HepG2 (cell line): ENCODE data around the gene BLOC1S4. TPM values are rescaled to one million over a fixed set of nuclear protein-coding genes. Genes with fewer than 3 reads are reported as not detected.

Experiments
- ADNP ChIP-seq: sonication (generic); formaldehyde crosslinking; IDR thresholded peaks from 2 replicates; pipeline ENCODE4 v1.4.0; 2020; ENCODE audit warnings: missing genetic modification reagents
- ATF6 ChIP-seq: sonication (generic); formaldehyde crosslinking; conservative IDR thresholded peaks from 2 replicates; pipeline ENCODE4 v1.4.0; 2020; ENCODE audit warnings: missing genetic modification reagents
- BORCS8-MEF2B ChIP-seq: sonication (generic); formaldehyde crosslinking; IDR thresholded peaks from 2 replicates; pipeline ENCODE4 v1.8.0; 2022; ENCODE audit warnings: mild to moderate bottlenecking, missing genetic modification reagents
- CCAR2 ChIP-seq: fragments of 200-400 bp; formaldehyde crosslinking; optimal IDR thresholded peaks from 2 replicates; pipeline ENCODE3; 2018; ENCODE audit warnings: low read depth, mild to moderate bottlenecking, low read length, moderate library complexity
- DNMT3B ChIP-seq: conservative IDR thresholded peaks from 2 replicates; pipeline ENCODE4 v1.6.1; 2016; ENCODE audit warnings: missing biosample characterization, control low read depth
- EED ChIP-seq: sonication (generic); formaldehyde crosslinking; IDR thresholded peaks from 2 replicates; pipeline ENCODE4 v1.5.0; 2020; ENCODE audit warnings: mild to moderate bottlenecking, missing genetic modification reagents
- FOXO1 ChIP-seq: sonication (generic); formaldehyde crosslinking; IDR thresholded peaks from 2 replicates; pipeline ENCODE4 v1.4.0; 2020; ENCODE audit warnings: missing genetic modification reagents
- GPN1 ChIP-seq: sonication (generic); formaldehyde crosslinking; IDR thresholded peaks from 2 replicates; pipeline ENCODE4 v1.5.1; 2020; ENCODE audit warnings: missing genetic modification reagents, borderline replicate concordance
- HIC2 ChIP-seq: sonication (generic); formaldehyde crosslinking; IDR thresholded peaks from 2 replicates; pipeline ENCODE4 v1.9.0; 2022; ENCODE audit warnings: low read depth, missing genetic modification reagents
- HINFP ChIP-seq: sonication (generic); formaldehyde crosslinking; IDR thresholded peaks from 2 replicates; pipeline ENCODE4 v1.4.0; 2020; ENCODE audit warnings: low read depth, mild to moderate bottlenecking, missing genetic modification reagents
- MAFK ChIP-seq, 2 experiments: IDR thresholded peaks in 1 of 2; conservative IDR thresholded peaks in 1 of 2; 2 replicates each; pipeline ENCODE4 v1.6.1; 2011; ENCODE audit warnings: improper control_type of control experiment in 2 of 2, low read length in 2 of 2
- NPAS2 ChIP-seq: sonication (generic); formaldehyde crosslinking; IDR thresholded peaks from 2 replicates; pipeline ENCODE4 v1.8.0; 2022; ENCODE audit warnings: mild to moderate bottlenecking, missing genetic modification reagents, borderline replicate concordance
- NR2F2 ChIP-seq: IDR thresholded peaks from 2 replicates; pipeline ENCODE4 v1.6.1; 2012; ENCODE audit warnings: low read depth, inconsistent platforms, borderline replicate concordance
- SNRNP70 ChIP-seq: fragments of 200-400 bp; formaldehyde crosslinking; IDR thresholded peaks from 2 replicates; pipeline ENCODE4 v1.6.1; 2017; ENCODE audit warnings: mild to moderate bottlenecking, low read depth, low read length, moderate library complexity
- SP2 ChIP-seq: sonication (generic); formaldehyde crosslinking; IDR thresholded peaks from 2 replicates; pipeline ENCODE4 v1.5.1; 2020; ENCODE audit warnings: mild to moderate bottlenecking, missing genetic modification reagents
- ZBED4 ChIP-seq: sonication (generic); formaldehyde crosslinking; IDR thresholded peaks from 2 replicates; pipeline ENCODE4 v1.4.0; 2020; ENCODE audit warnings: missing genetic modification reagents, borderline replicate concordance
- ZKSCAN8 ChIP-seq: IDR thresholded peaks from 2 replicates; pipeline ENCODE4 v1.6.1; 2016; ENCODE audit warnings: borderline replicate concordance, missing genetic modification reagents, missing compliant biosample characterization
- ZNF446 ChIP-seq: sonication (generic); formaldehyde crosslinking; IDR thresholded peaks from 2 replicates; pipeline ENCODE4 v1.5.0; 2020; ENCODE audit warnings: mild to moderate bottlenecking, missing genetic modification reagents
- ZNF558 ChIP-seq: sonication (generic); formaldehyde crosslinking; IDR thresholded peaks from 2 replicates; pipeline ENCODE4 v1.9.0; 2022; ENCODE audit warnings: mild to moderate bottlenecking, missing genetic modification reagents, borderline replicate concordance
- ZNF839 ChIP-seq: sonication (generic); formaldehyde crosslinking; IDR thresholded peaks from 2 replicates; pipeline ENCODE4 v1.4.0; 2020; ENCODE audit warnings: missing genetic modification reagents, mild to moderate bottlenecking, borderline replicate concordance
- ZSCAN25 ChIP-seq: sonication (generic); formaldehyde crosslinking; IDR thresholded peaks from 2 replicates; pipeline ENCODE4 v1.8.0; 2022; ENCODE audit warnings: mild to moderate bottlenecking, missing genetic modification reagents
- polyA plus RNA-seq, 8 experiments: library from polyadenylated mRNA; depleted of rRNA in 3 of 8; stranded (reverse) in 7 of 8; unstranded in 1 of 8; fragments of >200 nt; fragmentation: Illumina TruSeq in 4 of 8; extraction: Trizol in 4 of 8; gene quantifications; 2 replicates each; pipeline versions ENCODE4 v1.2.1 to v1.2.3, GENCODE V29; 2011 to 2016; ENCODE audit warnings: low read depth in 4 of 8, missing spikeins in 1 of 8, mixed read lengths in 1 of 8; ENCODE audit not compliant: insufficient read depth in 1 of 8
- total RNA-seq, 5 experiments: library from RNA; depleted of rRNA; stranded (reverse); fragments of >200 nt; fragmentation: Illumina TruSeq; extraction: Trizol; gene quantifications; 2 replicates each; pipeline ENCODE4 v1.2.3, GENCODE V29; 2016; ENCODE audit warnings: low read depth in 1 of 5

Gene BLOC1S4
- total and polyA plus RNA-seq, 2 of the 13 experiments (the other 11 are each of a cell fraction or from before 2014, with no cell fraction given), result 15.5 to 20.9 TPM

GRCh38 chr4:6689506-6689960 lies 26.4 kb upstream of the BLOC1S4 start (continued):
- TF ChIP-seq HINFP (CRISPR knock-in tag) (no peak), ZNF446 (CRISPR knock-in tag) (peak; percentile 53; the same call in 1 of the 2 replicates), ZNF558 (CRISPR knock-in tag) (no peak), EED (CRISPR knock-in tag) (peak; percentile 34; the same call in 1 of the 2 replicates), CCAR2 (no peak), HIC2 (CRISPR knock-in tag) (no peak), NPAS2 (CRISPR knock-in tag) (no peak), NR2F2 (no peak), GPN1 (CRISPR knock-in tag) (0 out of 2 replicates have a peak, but pooled peaks have one; percentile 54), ZKSCAN8 (no peak), ZBED4 (CRISPR knock-in tag) (peak; percentile 23; the same call in 1 of the 2 replicates), ATF6 (CRISPR knock-in tag) (no peak), DNMT3B (CRISPR knock-in tag) (no peak), ADNP (CRISPR knock-in tag) (no peak), ZNF839 (CRISPR knock-in tag) (no peak), BORCS8-MEF2B (no peak), FOXO1 (CRISPR knock-in tag) (no peak), SNRNP70 (no peak), ZSCAN25 (peak; percentile 1; the same call in 1 of the 2 replicates), MAFK (conservative IDR thresholded peaks at IDR 0.05 in 1 of 2, IDR thresholded peaks at IDR 0.05 in 1 of 2; ENCODE audit: low read length in 2 of 2) (no peak), SP2 (no peak)
